Glutamatergic neuron (in vitro differentiated cells): ENCODE data around the gene GPBP1L1. TPM values are rescaled to one million over a fixed set of nuclear protein-coding genes. Genes with fewer than 3 reads are reported as not detected.

Source experiments
- DNase-seq: peaks from one replicate; pipeline ENCODE4 v3.0.0; 2022
- H3K27ac Mint-ChIP-seq: one replicate; pipeline ENCODE4 v1.8.0; 2020; ENCODE audit warnings: mild to moderate bottlenecking, mixed read lengths, inconsistent platforms; ENCODE audit not compliant: unreplicated experiment
- H3K27me3 Mint-ChIP-seq: one replicate; pipeline ENCODE4 v1.8.0; 2020; ENCODE audit warnings: mild to moderate bottlenecking, moderate library complexity, mixed read lengths, inconsistent platforms; ENCODE audit not compliant: unreplicated experiment
- H3K36me3 Mint-ChIP-seq: one replicate; pipeline ENCODE4 v1.8.0; 2020; ENCODE audit warnings: mild to moderate bottlenecking, mixed read lengths, inconsistent platforms; ENCODE audit not compliant: unreplicated experiment
- H3K4me1 Mint-ChIP-seq: one replicate; pipeline ENCODE4 v1.8.0; 2020; ENCODE audit warnings: mild to moderate bottlenecking, low read depth, mixed read lengths, inconsistent platforms; ENCODE audit not compliant: unreplicated experiment
- H3K4me3 Mint-ChIP-seq: one replicate; pipeline ENCODE4 v1.8.0; 2020; ENCODE audit warnings: mild to moderate bottlenecking, mixed read lengths, inconsistent platforms; ENCODE audit not compliant: unreplicated experiment
- H3K9me3 Mint-ChIP-seq: one replicate; pipeline ENCODE4 v1.8.0; 2020; ENCODE audit warnings: mild to moderate bottlenecking, moderate library complexity, mixed read lengths, inconsistent platforms; ENCODE audit not compliant: unreplicated experiment
- total RNA-seq: library from RNA; stranded (reverse); fragmentation: NEBNext Ultra II Directional; extraction: Animal tissue kit (Norgen Biotek cat#: 25700); gene quantifications from one replicate; pipeline ENCODE4 v1.2.1, GENCODE V29; 2021; ENCODE audit not compliant: unreplicated experiment
- TF ChIP-seq, protein P1 (sequence below): fragments of 200-600 bp; sonication (generic); IDR thresholded peaks from one replicate; pipeline ENCODE4 v1.5.0; 2021; ENCODE audit not compliant: partially characterized antibody, unreplicated experiment

The GPBP1L1 gene
- total RNA-seq, 1 donor from 2014 or later = 103 TPM

DNA sequence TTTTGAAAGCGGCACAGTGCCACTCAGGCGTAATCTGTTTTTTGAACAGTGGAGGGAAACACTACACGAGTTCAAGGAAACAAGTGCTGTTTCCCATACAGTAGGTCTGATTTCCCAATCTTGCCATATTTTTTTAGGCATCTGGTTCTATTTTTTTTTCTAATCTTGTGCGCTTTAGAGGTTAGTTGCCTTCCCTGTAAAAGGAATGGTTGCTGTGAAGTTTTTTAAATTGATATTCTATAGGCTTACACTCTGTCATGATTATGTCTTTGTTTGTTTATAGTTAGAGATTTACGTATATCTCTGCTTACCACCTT is 101.3 kb downstream of the GPBP1L1 start:
- Mint-ChIP-seq H3K36me3 (no peaks in the 10 kb centered on the region), H3K4me3 (peak overlapping the region; percentile 97), H3K27me3 (peaks cover 9% of the 10 kb centered on the region), H3K9me3 (peaks cover 11% of the 10 kb centered on the region), H3K27ac (peak overlapping the region; percentile 75), H3K4me1 (peaks cover 8% of the 10 kb centered on the region)
- DNase-seq = no peak
- TF ChIP-seq, protein P1, sequence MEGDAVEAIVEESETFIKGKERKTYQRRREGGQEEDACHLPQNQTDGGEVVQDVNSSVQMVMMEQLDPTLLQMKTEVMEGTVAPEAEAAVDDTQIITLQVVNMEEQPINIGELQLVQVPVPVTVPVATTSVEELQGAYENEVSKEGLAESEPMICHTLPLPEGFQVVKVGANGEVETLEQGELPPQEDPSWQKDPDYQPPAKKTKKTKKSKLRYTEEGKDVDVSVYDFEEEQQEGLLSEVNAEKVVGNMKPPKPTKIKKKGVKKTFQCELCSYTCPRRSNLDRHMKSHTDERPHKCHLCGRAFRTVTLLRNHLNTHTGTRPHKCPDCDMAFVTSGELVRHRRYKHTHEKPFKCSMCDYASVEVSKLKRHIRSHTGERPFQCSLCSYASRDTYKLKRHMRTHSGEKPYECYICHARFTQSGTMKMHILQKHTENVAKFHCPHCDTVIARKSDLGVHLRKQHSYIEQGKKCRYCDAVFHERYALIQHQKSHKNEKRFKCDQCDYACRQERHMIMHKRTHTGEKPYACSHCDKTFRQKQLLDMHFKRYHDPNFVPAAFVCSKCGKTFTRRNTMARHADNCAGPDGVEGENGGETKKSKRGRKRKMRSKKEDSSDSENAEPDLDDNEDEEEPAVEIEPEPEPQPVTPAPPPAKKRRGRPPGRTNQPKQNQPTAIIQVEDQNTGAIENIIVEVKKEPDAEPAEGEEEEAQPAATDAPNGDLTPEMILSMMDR = no peak

DNA sequence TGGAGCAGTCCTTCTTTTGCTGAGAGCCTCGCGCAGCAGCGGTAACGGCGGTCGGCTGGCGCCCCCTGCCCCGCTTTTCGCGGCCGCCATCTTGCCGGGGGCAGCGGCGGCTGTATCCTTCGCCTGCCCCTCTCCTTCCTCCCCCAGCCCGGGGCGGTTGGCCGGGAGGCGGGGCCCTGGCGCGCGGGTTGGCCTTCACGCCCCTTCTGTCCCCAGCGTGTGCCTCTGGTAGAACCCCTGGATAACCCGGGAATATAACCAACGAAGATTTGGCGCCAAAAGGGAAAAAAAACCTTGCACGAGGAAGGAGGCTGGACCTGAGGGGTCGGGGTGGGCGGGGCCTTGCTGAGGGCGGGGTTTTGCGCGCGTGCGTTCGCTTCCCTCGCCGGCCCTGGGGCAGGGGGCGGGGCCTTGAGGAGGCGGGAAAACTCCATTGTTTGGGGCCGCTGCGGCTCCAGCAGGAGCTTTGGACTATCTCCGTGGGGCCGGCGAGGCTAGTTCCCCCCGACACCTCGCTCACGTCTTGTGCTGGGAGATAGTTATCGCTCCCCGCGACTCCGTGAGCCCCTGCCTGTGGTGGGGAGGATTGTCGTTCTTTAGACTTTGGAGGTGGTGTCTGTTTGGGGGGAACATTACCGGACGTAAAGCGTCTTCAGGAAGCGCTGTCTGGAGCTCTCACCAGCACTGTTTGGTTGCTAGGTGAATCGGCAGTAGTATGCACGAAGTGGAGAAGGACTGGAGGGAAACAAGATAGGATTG is 101.8 kb downstream of the GPBP1L1 start:
- TF ChIP-seq, protein P1 = no peak
- peaks cover 8% of the 10 kb centered on the region for H3K4me1 Mint-ChIP-seq
- H3K27ac Mint-ChIP-seq = peak overlapping the region; percentile 97
- peak; percentile 95 for DNase-seq
- H3K4me3 Mint-ChIP-seq = peak overlapping the region; percentile 100
- peaks cover 11% of the 10 kb centered on the region for H3K9me3 Mint-ChIP-seq
- H3K36me3 Mint-ChIP-seq = no peaks in the 10 kb centered on the region
- peaks cover 9% of the 10 kb centered on the region for H3K27me3 Mint-ChIP-seq

DNA sequence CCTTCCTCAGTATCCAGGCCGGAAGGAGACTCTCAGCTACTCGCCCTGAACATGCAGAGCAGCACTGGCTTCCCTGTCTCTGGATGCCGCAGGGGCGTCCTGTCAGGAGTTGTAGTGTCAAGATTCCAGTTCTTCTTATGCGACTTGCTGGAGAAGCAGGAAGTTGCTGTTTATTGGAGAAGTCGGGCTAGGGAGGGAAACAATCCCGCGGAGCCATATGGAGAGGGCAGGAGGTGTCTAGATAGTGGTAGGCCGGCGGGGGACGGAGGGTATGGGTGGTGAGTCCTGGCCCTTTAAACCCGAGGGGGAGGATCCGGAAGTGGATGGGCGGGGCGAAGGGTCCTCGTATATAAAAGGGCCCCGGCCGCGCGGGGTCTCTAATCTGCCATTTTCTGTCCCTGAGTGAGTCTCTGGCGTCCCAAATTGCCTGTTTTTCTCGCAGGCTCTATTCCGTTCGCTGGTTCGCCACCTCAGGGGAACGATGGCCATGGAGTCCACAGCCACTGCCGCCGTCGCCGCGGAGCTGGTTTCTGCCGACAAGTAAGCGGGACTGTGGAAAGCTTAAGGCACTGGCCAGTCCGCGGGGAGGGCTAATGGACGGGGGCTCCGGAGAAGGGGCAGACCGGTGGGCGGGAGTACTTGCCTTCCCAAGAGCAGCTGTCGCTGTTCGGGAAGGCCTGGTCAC is 102.5 kb downstream of the GPBP1L1 start, which contains the start of gene NASP:
TSS of gene NASP (plus strand) at position 376 of the 685 bp plus-strand sequence. CDS start at position 482, 106 bp downstream.
- H3K36me3 Mint-ChIP-seq = no peaks in the 10 kb centered on the region
- peaks cover 9% of the 10 kb centered on the region for H3K27me3 Mint-ChIP-seq
- H3K4me3 Mint-ChIP-seq = peak within 1 kb of the TSS; percentile 100
- peak within 1 kb of the TSS; percentile 97 for H3K27ac Mint-ChIP-seq
- peak; percentile 91 for DNase-seq
- TF ChIP-seq, protein P1 = no peak
- H3K9me3 Mint-ChIP-seq = peaks cover 11% of the 10 kb centered on the region
- peaks cover 8% of the 10 kb centered on the region for H3K4me1 Mint-ChIP-seq

DNA sequence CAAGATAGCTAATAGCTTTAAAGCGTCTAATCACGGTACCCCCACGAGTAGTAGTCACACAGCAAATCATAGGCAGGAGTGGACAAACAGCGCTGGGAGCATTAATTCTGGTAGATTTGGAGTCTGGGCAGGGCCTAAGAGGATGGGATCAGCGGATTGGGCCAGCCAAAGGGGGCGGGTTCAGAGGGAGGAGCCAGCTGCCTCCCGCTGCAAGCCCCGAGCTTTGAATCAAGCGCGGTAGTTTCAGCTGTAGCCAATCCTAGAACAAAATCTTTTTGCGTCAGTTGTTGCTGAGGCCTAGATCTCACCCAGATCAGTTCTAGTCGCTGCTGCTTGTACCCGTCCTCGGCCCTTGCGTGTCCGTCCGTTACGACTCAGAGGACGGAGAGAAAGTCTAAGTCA is 103.1 kb downstream of the GPBP1L1 start:
- Mint-ChIP-seq H3K9me3 (peaks cover 11% of the 10 kb centered on the region), H3K27ac (peak overlapping the region; percentile 97), H3K4me1 (peaks cover 8% of the 10 kb centered on the region), H3K36me3 (no peaks in the 10 kb centered on the region), H3K27me3 (peaks cover 9% of the 10 kb centered on the region), H3K4me3 (peak overlapping the region; percentile 100)
- TF ChIP-seq, protein P1 = no peak
- DNase-seq = peak; percentile 93

Other genes with a start within 250 kb of the GPBP1L1 start
- gene TESK2, start 195.4 kb downstream of the GPBP1L1 start, total RNA-seq = 3.3 TPM
- 9.8 TPM for gene CCDC163, start 186.5 kb downstream of the GPBP1L1 start, total RNA-seq
- 2.5 TPM for gene MMACHC, start 186.2 kb downstream of the GPBP1L1 start, total RNA-seq
- gene PRDX1, start 164.6 kb downstream of the GPBP1L1 start, total RNA-seq = 1,754 TPM
- gene AKR1A1, start 135.7 kb downstream of the GPBP1L1 start, total RNA-seq = 182 TPM
- 139 TPM for gene NASP, start 102.5 kb downstream of the GPBP1L1 start, total RNA-seq
- gene CCDC17, start 62.5 kb downstream of the GPBP1L1 start, total RNA-seq = 3.8 TPM
- 20.6 TPM for gene TMEM69, start 1.6 kb upstream of the GPBP1L1 start, total RNA-seq
- gene IPP, start 64.1 kb upstream of the GPBP1L1 start, total RNA-seq = 20.3 TPM
- 95.1 TPM for gene MAST2, start 117.1 kb upstream of the GPBP1L1 start, total RNA-seq